GM12872 (cell line): ENCODE results near the gene BUD13.

Experiments
- CTCF ChIP-seq: IDR thresholded peaks from 3 replicates; pipeline ENCODE4 v1.5.1; 2011; ENCODE audit warnings: low read depth, mild to moderate bottlenecking, low read length, moderate library complexity; ENCODE audit not compliant: insufficient read depth

Gene BUD13

GRCh38 chr11:116730241-116730561, 42.6 kb downstream of the BUD13 start:
- TF ChIP-seq CTCF = no peak

GRCh38 chr11:116729501-116730240, 43.1 kb downstream of the BUD13 start:
- TF ChIP-seq CTCF = no peak

- TF ChIP-seq CTCF = no peak
These were observed 44.8 kb downstream of the BUD13 start for GRCh38 chr11:116727990-116728389.

GRCh38 chr11:116725434-116726221, 47.2 kb downstream of the BUD13 start:
- no peak for TF ChIP-seq CTCF

- no peak for TF ChIP-seq CTCF
These were observed 48.0 kb downstream of the BUD13 start for GRCh38 chr11:116724813-116725212.

- no peak for TF ChIP-seq CTCF
These were observed 49.3 kb downstream of the BUD13 start for GRCh38 chr11:116723511-116723910.

- no peak for TF ChIP-seq CTCF
These were observed 50.8 kb downstream of the BUD13 start for GRCh38 chr11:116721988-116722387.
